Measurements from ENCODE around the gene BMPR1B. TPM values are rescaled to one million over a fixed set of nuclear protein-coding genes. Genes with fewer than 3 reads are reported as not detected.

BMPR1B gene
- total RNA-seq, 3 donors from 2014 or later, result 0.64 to 7.2 (median 2.0) TPM

DNA sequence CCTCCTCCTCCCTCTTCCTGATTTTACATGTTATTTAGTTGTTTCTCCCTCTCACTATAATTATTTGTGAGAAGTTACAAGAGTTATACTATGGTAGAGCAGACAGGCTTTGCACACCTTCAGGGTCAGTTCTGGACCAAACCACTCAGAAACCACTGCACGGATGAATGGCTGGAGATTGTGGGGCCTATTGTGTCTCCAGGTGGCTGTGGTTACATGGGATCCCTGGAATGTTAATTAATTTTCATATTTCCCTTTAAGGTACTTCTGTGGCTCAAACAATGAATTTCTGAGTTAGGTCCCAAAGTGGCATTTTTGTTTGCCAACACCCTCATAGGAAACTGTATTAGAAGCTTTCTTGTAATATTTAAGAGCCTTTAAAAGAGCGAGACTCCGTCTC lies 151.9 kb downstream of the BMPR1B start:
- DNase-seq (ENCODE audit: low spot score in 2 of 2), result no peak
- H3K4me1 ChIP-seq, result no peaks in the 10 kb centered on the region
- no peaks in the 10 kb centered on the region for H3K9me3 ChIP-seq
- TF ChIP-seq, protein P1, sequence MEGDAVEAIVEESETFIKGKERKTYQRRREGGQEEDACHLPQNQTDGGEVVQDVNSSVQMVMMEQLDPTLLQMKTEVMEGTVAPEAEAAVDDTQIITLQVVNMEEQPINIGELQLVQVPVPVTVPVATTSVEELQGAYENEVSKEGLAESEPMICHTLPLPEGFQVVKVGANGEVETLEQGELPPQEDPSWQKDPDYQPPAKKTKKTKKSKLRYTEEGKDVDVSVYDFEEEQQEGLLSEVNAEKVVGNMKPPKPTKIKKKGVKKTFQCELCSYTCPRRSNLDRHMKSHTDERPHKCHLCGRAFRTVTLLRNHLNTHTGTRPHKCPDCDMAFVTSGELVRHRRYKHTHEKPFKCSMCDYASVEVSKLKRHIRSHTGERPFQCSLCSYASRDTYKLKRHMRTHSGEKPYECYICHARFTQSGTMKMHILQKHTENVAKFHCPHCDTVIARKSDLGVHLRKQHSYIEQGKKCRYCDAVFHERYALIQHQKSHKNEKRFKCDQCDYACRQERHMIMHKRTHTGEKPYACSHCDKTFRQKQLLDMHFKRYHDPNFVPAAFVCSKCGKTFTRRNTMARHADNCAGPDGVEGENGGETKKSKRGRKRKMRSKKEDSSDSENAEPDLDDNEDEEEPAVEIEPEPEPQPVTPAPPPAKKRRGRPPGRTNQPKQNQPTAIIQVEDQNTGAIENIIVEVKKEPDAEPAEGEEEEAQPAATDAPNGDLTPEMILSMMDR (IDR thresholded peaks at IDR 0.05), result no peak
- TF ChIP-seq POLR2AphosphoS5 (IDR thresholded peaks at IDR 0.05) (no peak), POLR2A (IDR thresholded peaks at IDR 0.05) (no peak)
- intact Hi-C loops (cut with DNase I; ENCODE audit: low total_unique reads), result no loop called here
- no peaks in the 10 kb centered on the region for H3K36me3 ChIP-seq
- H3K27me3 ChIP-seq, result no peaks in the 10 kb centered on the region
- no peak overlapping the region for H3K4me3 ChIP-seq
- no peak overlapping the region for H3K27ac ChIP-seq

DNA sequence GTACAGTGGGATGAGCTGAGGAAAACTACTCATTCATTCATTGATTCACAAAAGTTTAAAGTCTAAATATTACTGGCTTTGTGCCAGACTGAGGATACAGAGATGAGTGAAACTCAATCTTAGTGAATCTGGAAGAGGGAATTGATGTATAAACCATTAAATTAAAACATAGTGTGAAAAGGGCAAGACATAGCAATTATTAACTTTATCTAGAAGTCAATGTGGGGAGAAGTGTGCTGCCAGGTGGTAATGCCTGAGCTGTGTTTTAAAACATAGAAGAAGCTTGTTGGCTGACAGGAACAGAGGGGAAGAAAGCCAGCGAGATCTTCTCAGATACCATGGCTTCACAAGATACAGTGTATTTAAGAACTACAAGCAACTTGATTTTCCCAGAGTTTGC lies 153.4 kb downstream of the BMPR1B start:
- H3K27ac ChIP-seq, result no peak overlapping the region
- H3K27me3 ChIP-seq, result no peaks in the 10 kb centered on the region
- H3K4me1 ChIP-seq, result no peaks in the 10 kb centered on the region
- H3K9me3 ChIP-seq, result peaks cover 0 to 2% of the 10 kb centered on the region in 2 donors
- no peak overlapping the region for H3K4me3 ChIP-seq
- no peak for DNase-seq (ENCODE audit: low spot score in 2 of 2)
- intact Hi-C loops (cut with DNase I; ENCODE audit: low total_unique reads), result no loop called here
- no peaks in the 10 kb centered on the region for H3K36me3 ChIP-seq
- TF ChIP-seq POLR2A (IDR thresholded peaks at IDR 0.05) (no peak), POLR2AphosphoS5 (IDR thresholded peaks at IDR 0.05) (no peak)
- TF ChIP-seq, protein P1 (IDR thresholded peaks at IDR 0.05), result no peak

DNA sequence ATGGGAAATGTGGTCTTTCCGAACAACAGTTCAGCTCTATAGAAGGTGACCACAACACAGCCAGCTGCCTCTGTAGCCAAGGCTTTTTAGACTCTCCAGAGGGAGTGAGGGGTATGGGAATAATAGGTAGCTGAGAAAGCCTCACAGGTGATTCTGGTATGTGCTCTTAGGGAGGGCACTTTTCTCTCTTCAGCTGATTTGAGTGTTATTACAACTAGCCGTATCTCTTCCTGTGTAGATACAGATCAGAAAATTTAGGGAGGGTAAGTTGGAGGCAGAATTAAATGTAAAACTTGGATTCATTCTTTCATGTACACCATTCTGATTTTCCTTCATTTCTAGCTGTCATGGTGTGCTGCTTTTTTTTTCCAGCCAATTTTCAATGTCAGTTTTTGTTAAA lies 154.9 kb downstream of the BMPR1B start:
- intact Hi-C loops (cut with DNase I; ENCODE audit: low total_unique reads), result no loop called here
- TF ChIP-seq POLR2A (IDR thresholded peaks at IDR 0.05), result no peak
- TF ChIP-seq, protein P1 (IDR thresholded peaks at IDR 0.05), result no peak
- no peak for TF ChIP-seq POLR2AphosphoS5 (IDR thresholded peaks at IDR 0.05)
- Histone ChIP-seq H3K27ac (no peak overlapping the region), H3K4me1 (no peaks in the 10 kb centered on the region), H3K9me3 (peaks cover 7 to 13% of the 10 kb centered on the region in 2 donors), H3K36me3 (no peaks in the 10 kb centered on the region), H3K4me3 (no peak overlapping the region), H3K27me3 (no peaks in the 10 kb centered on the region)
- no peak for DNase-seq (ENCODE audit: low spot score in 2 of 2)

- intact Hi-C loops (cut with DNase I; ENCODE audit: low total_unique reads), result no loop called here
- H3K27me3 ChIP-seq, result no peaks in the 10 kb centered on the region
- H3K9me3 ChIP-seq, result peaks cover 7 to 13% of the 10 kb centered on the region in 2 donors
- no peaks in the 10 kb centered on the region for H3K36me3 ChIP-seq
- no peaks in the 10 kb centered on the region for H3K4me1 ChIP-seq
- no peak overlapping the region for H3K4me3 ChIP-seq
- no peak for DNase-seq (ENCODE audit: low spot score in 2 of 2)
- no peak overlapping the region for H3K27ac ChIP-seq
- TF ChIP-seq, protein P1 (IDR thresholded peaks at IDR 0.05), result no peak
- TF ChIP-seq POLR2A (IDR thresholded peaks at IDR 0.05) (no peak), POLR2AphosphoS5 (IDR thresholded peaks at IDR 0.05) (no peak)
Measured at GRCh38 chr4:94913316-94913715, 155.6 kb downstream of the BMPR1B start.

- no peak for TF ChIP-seq POLR2A (IDR thresholded peaks at IDR 0.05)
- TF ChIP-seq, protein P1 (IDR thresholded peaks at IDR 0.05), result no peak
- no peak for TF ChIP-seq POLR2AphosphoS5 (IDR thresholded peaks at IDR 0.05)
- intact Hi-C loops (cut with DNase I; ENCODE audit: low total_unique reads), result no loop called here
- Histone ChIP-seq H3K4me3 (no peak overlapping the region), H3K9me3 (peaks cover 7 to 13% of the 10 kb centered on the region in 2 donors), H3K27ac (no peak overlapping the region), H3K4me1 (no peaks in the 10 kb centered on the region), H3K27me3 (no peaks in the 10 kb centered on the region), H3K36me3 (no peaks in the 10 kb centered on the region)
- no peak for DNase-seq (ENCODE audit: low spot score in 2 of 2)
Measured at GRCh38 chr4:94917146-94917545, 159.4 kb downstream of the BMPR1B start.
